ENCODE data around the gene APRT. TPM values are rescaled to one million over a fixed set of nuclear protein-coding genes. Genes with fewer than 3 reads are reported as not detected.
"Not testable (repeated sequence)": the region's sequence is repeated elsewhere in the genome, so short reads cannot be mapped to it uniquely, and the experiment has no call there.

The APRT gene
- total RNA-seq, 1 donor from 2014 or later: 34.2 TPM

- DNase-seq (ENCODE audit: low spot score): peak; percentile 92
Measured at GRCh38 chr16:88772871-88773811, 38.6 kb downstream of the APRT start.

GRCh38 chr16:88771781-88772180 is 39.9 kb downstream of the APRT start:
- DNase-seq (ENCODE audit: low spot score): not testable (repeated sequence)

- no peak for DNase-seq (ENCODE audit: low spot score)
Measured at GRCh38 chr16:88771294-88771772, 40.4 kb downstream of the APRT start.

GRCh38 chr16:88770461-88771293 is 41.1 kb downstream of the APRT start:
- peak; percentile 91 for DNase-seq (ENCODE audit: low spot score)

- DNase-seq (ENCODE audit: low spot score): peak; percentile 43
Measured at GRCh38 chr16:88769617-88770460, 41.9 kb downstream of the APRT start.

- DNase-seq (ENCODE audit: low spot score): peak; percentile 29
Measured at GRCh38 chr16:88768071-88768783, 43.5 kb downstream of the APRT start.

- no peak for DNase-seq (ENCODE audit: low spot score)
Measured at GRCh38 chr16:88767546-88768070, 44.1 kb downstream of the APRT start.

GRCh38 chr16:88766975-88767374 is 44.8 kb downstream of the APRT start:
- no peak for DNase-seq (ENCODE audit: low spot score)

- no peak for DNase-seq (ENCODE audit: low spot score)
Measured at GRCh38 chr16:88764913-88765349, 46.8 kb downstream of the APRT start.

GRCh38 chr16:88764080-88764479 is 47.6 kb downstream of the APRT start:
- no peak for DNase-seq (ENCODE audit: low spot score)

- no peak for DNase-seq (ENCODE audit: low spot score)
Measured at GRCh38 chr16:88763502-88764053, 48.1 kb downstream of the APRT start.

- DNase-seq (ENCODE audit: low spot score): no peak
Measured at GRCh38 chr16:88762941-88763340, 48.8 kb downstream of the APRT start.

- no peak for DNase-seq (ENCODE audit: low spot score)
Measured at GRCh38 chr16:88762258-88762870, 49.4 kb downstream of the APRT start.

- no peak for DNase-seq (ENCODE audit: low spot score)
Measured at GRCh38 chr16:88761830-88762229, 49.9 kb downstream of the APRT start.

GRCh38 chr16:88761143-88761534 is 50.6 kb downstream of the APRT start:
- no peak for DNase-seq (ENCODE audit: low spot score)

- no peak for DNase-seq (ENCODE audit: low spot score)
Measured at GRCh38 chr16:88760424-88761142, 51.1 kb downstream of the APRT start.

GRCh38 chr16:88759976-88760350 is 51.8 kb downstream of the APRT start:
- no peak for DNase-seq (ENCODE audit: low spot score)

Measured in umbilical cord (tissue), 2 donors.